Calu3 (cell line): Measurements from ENCODE around the gene TAS1R3. TPM values are rescaled to one million over a fixed set of nuclear protein-coding genes. Genes with fewer than 3 reads are reported as not detected.

Experiments
- BruUV-seq: library from RNA; stranded (reverse); fragments of 400-500 nt; replicated peaks from 2 replicates; lab custom pipeline; 2021; lab: Mats Ljungman, UMichigan
- CTCF ChIA-PET: fragments of 300-600 bp; sonication (Branson Sonifier 250); formaldehyde crosslinking; loops from one replicate; lab custom pipeline; 2022; ENCODE audit warnings: antibody characterized with exemption; lab: Charles Lee
- DNase-seq: peaks from one replicate; pipeline ENCODE4 v3.0.0; 2022
- H3K27ac Mint-ChIP-seq: one replicate; pipeline ENCODE4 v1.8.0; 2022; ENCODE audit warnings: mixed read lengths; ENCODE audit not compliant: unreplicated experiment
- H3K27me3 Mint-ChIP-seq: one replicate; pipeline ENCODE4 v1.8.0; 2022; ENCODE audit warnings: mixed read lengths; ENCODE audit not compliant: unreplicated experiment
- H3K36me3 Mint-ChIP-seq: one replicate; pipeline ENCODE4 v1.8.0; 2022; ENCODE audit warnings: mild to moderate bottlenecking, moderate library complexity, mixed read lengths; ENCODE audit not compliant: insufficient read depth, unreplicated experiment
- H3K4me1 Mint-ChIP-seq: one replicate; pipeline ENCODE4 v1.8.0; 2022; ENCODE audit warnings: mild to moderate bottlenecking, low read depth, mixed read lengths; ENCODE audit not compliant: unreplicated experiment
- H3K4me3 Mint-ChIP-seq: one replicate; pipeline ENCODE4 v1.8.0; 2022; ENCODE audit warnings: mild to moderate bottlenecking, low read depth, moderate library complexity, mixed read lengths; ENCODE audit not compliant: unreplicated experiment
- H3K9me3 Mint-ChIP-seq: one replicate; pipeline ENCODE4 v1.8.0; 2022; ENCODE audit warnings: low read depth, mixed read lengths; ENCODE audit not compliant: unreplicated experiment
- intact Hi-C: fragments of 100-400 bp; cut with micrococcal nuclease; formaldehyde crosslinking; loops from one replicate; pipeline ENCODE4 v1.10.0; 2022; ENCODE audit not compliant: unreplicated experiment
- total RNA-seq: library from RNA; stranded (reverse); gene quantifications from 2 replicates; pipeline ENCODE4 v1.2.3, GENCODE V29; 2022
- TF ChIP-seq, protein P1 (sequence below): fragments of 200-600 bp; IDR thresholded peaks from one replicate; pipeline ENCODE4 v1.8.0; 2022; ENCODE audit warnings: antibody characterized with exemption; ENCODE audit not compliant: unreplicated experiment

The TAS1R3 gene
- total RNA-seq, 1 experiment from 2014 or later = 0.42 TPM

- BruUV-seq = no TSS peak
- Mint-ChIP-seq H3K27ac (no peak overlapping the region), H3K9me3 (no peaks in the 10 kb centered on the region), H3K4me1 (no peaks in the 10 kb centered on the region), H3K4me3 (no peak overlapping the region), H3K27me3 (no peaks in the 10 kb centered on the region), H3K36me3 (peaks cover 31% of the 10 kb centered on the region)
- TF ChIP-seq, protein P1, sequence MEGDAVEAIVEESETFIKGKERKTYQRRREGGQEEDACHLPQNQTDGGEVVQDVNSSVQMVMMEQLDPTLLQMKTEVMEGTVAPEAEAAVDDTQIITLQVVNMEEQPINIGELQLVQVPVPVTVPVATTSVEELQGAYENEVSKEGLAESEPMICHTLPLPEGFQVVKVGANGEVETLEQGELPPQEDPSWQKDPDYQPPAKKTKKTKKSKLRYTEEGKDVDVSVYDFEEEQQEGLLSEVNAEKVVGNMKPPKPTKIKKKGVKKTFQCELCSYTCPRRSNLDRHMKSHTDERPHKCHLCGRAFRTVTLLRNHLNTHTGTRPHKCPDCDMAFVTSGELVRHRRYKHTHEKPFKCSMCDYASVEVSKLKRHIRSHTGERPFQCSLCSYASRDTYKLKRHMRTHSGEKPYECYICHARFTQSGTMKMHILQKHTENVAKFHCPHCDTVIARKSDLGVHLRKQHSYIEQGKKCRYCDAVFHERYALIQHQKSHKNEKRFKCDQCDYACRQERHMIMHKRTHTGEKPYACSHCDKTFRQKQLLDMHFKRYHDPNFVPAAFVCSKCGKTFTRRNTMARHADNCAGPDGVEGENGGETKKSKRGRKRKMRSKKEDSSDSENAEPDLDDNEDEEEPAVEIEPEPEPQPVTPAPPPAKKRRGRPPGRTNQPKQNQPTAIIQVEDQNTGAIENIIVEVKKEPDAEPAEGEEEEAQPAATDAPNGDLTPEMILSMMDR = no peak
- CTCF ChIA-PET = no interaction called here
- intact Hi-C loops = no loop called here
- no peak for DNase-seq
Observed at GRCh38 chr1:1302951-1303509, 28.1 kb upstream of the TAS1R3 start.

- intact Hi-C loops = no loop called here
- TF ChIP-seq, protein P1 = no peak
- no peak for DNase-seq
- Mint-ChIP-seq H3K27me3 (no peaks in the 10 kb centered on the region), H3K9me3 (no peaks in the 10 kb centered on the region), H3K4me3 (no peak overlapping the region), H3K27ac (no peak overlapping the region), H3K36me3 (peaks cover 38% of the 10 kb centered on the region), H3K4me1 (no peaks in the 10 kb centered on the region)
- CTCF ChIA-PET = no interaction called here
- BruUV-seq = no TSS peak
Observed at GRCh38 chr1:1303736-1304135, 27.3 kb upstream of the TAS1R3 start.

DNA sequence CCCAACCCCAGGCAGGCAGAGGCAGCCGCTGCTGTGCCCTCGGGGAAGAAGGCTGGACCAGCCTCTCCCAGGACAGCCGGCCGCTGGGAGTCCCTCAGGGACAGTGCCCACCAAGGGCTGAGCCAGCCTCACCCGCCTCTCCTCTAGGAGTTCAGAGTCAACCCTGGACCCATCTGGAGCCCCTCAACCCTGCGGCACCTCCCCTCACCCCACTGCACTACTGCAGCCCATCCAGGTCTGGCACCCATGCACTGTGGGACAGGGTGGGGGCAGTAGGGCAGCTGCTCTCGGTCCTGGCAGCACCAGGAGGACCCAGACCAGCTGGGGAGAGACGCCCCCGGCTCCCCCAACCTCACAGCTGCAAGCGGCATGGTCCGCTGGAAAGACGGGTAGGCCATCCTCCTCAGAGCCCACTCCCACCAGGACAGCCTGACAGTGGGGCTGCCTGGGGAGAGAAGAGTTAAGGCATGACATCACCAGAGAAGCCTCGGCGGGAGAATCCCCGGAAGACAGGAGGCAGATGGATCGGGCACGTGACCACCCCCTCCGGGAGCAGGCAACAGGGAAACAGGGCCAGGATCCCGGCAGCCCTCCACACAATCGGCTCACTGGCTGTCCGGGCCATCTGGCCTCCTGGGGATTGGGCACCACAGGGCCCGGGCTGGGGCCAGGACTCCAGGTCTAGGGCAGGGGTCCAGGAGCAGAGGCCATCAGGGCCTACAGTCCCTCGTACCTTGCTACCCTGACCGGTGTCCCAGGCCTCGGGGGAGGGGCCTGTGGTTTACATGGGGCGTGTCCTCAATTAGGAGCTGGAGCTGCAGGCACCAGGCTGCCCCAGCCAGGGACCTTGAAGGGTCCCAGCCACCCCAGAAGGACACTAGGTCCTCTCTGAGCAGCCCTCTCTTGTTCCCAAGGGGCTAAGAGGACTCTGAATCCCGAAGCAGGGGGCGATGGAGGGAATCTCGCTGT, 26.5 kb upstream of the TAS1R3 start:
- no peak overlapping the region for H3K4me3 Mint-ChIP-seq
- H3K9me3 Mint-ChIP-seq = no peaks in the 10 kb centered on the region
- intact Hi-C loops = no loop called here
- no peak overlapping the region for H3K27ac Mint-ChIP-seq
- peaks cover 40% of the 10 kb centered on the region for H3K36me3 Mint-ChIP-seq
- TF ChIP-seq, protein P1 = no peak
- CTCF ChIA-PET = interaction anchor here (0.8 kb wide), 1 partner anchor 201 kb away, joined by 4 read pairs; no protein-coding TSS in a partner anchor
- BruUV-seq = no TSS peak
- H3K4me1 Mint-ChIP-seq = no peaks in the 10 kb centered on the region
- no peak for DNase-seq
- no peaks in the 10 kb centered on the region for H3K27me3 Mint-ChIP-seq

DNA sequence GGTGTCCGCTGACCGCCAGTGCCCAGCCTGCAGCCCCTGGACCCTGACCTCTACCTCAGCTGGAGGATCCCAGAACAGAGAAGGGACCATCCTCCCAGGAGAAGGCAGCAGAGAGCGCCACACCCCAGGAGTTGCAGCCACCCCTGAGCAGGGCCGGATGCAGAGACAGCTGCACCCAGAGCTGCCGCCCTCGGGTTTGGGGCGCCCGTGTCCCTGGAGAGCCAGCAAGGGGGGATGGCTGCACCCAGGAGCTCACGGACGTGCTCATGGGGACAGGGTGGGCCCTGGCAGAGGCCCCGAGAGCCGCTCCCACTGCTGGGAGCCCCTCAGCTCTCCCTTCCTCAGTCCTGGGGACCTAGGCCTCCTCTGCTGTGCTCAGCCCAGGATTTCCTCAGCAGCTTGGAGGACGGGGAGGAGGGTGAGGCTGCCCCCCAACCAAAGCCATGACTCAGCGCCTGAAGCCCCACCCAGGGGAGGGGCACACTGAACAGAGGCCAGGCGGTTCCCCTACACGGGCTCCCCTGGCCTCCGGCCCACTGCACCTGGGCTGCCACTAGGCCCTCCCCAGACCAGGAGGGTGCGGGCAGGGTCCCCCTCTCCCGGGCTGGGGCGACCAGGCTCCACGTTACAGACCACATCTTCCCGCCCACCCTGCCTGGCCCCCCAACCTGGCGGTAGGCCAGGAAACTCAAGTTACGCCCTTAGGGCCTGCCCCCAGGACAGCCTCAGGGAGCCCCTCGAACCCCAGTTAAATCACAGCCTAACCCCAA, 25.6 kb upstream of the TAS1R3 start:
- Mint-ChIP-seq H3K4me1 (no peaks in the 10 kb centered on the region), H3K36me3 (peaks cover 49% of the 10 kb centered on the region), H3K27me3 (no peaks in the 10 kb centered on the region), H3K4me3 (peak overlapping the region; percentile 73), H3K9me3 (no peaks in the 10 kb centered on the region), H3K27ac (no peak overlapping the region)
- DNase-seq = peak; percentile 66
- TF ChIP-seq, protein P1 = no peak
- CTCF ChIA-PET = interaction anchor here (0.8 kb wide), 1 partner anchor 200 kb away, joined by 4 read pairs; no protein-coding TSS in a partner anchor
- no TSS peak for BruUV-seq
- intact Hi-C loops = no loop called here
